ENCODE data around the gene CA10. TPM values are rescaled to one million over a fixed set of nuclear protein-coding genes. Genes with fewer than 3 reads are reported as not detected.

CA10 gene
- total and polyA plus RNA-seq, 2 donors (not counting 1 experiment from before 2014, with no cell fraction given): not detected

DNA sequence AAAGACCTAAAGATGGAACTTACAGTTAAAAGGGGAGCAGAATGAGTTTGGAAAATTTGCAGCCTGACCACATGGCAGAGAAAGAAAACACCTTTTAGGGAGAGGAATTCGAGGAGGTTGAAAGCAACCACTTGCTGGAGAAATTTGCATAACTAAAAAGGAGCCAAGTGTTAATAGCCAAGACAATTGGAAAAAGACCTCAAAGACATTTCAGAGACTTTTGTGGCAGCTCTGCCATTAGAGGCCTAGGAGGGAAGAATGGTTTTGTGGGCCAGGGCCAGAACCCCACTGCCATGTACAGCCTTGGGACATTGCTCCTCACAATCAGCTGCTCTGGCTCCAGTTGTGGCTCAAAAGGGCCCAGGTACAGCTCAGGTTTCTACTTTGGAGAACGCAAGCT, 559.7 kb downstream of the CA10 start:
- Histone ChIP-seq H2AFZ (ENCODE audit: insufficient read depth, low read depth, low read length, poor library complexity, severe bottlenecking) (no peak overlapping the region), H3K4me3 (ENCODE audit: control extremely low read depth in 1 of 5, extremely low read depth in 1 of 5, insufficient read depth in 1 of 5, low read depth in 2 of 5, low read length in 4 of 5) (no peak overlapping the region), H3K27ac (ENCODE audit: low read length in 2 of 2) (no peak overlapping the region), H3K9ac (ENCODE audit: low read length) (no peak overlapping the region), H3K4me2 (replicated peaks; ENCODE audit: low read depth, low read length, poor library complexity, severe bottlenecking) (no peak overlapping the region), H3K4me1 (ENCODE audit: control insufficient read depth in 2 of 2, insufficient read depth in 2 of 2, low read length in 2 of 2) (no peaks in the 10 kb centered on the region), H4K20me1 (ENCODE audit: control insufficient read depth, insufficient read depth, low read length, poor library complexity, severe bottlenecking) (no peaks in the 10 kb centered on the region), H3K36me3 (replicated peaks in 1 of 2; ENCODE audit: control extremely low read depth in 1 of 2, control insufficient read depth in 1 of 2, extremely low read depth in 1 of 2, insufficient read depth in 2 of 2, low read length in 1 of 2) (no peaks in the 10 kb centered on the region), H3K79me2 (ENCODE audit: control insufficient read depth, insufficient read depth, low read length) (no peaks in the 10 kb centered on the region), H3K9me3 (ENCODE audit: control extremely low read depth in 1 of 3, control insufficient read depth in 2 of 3, insufficient read depth in 1 of 3, low read length in 2 of 3) (no peaks in the 10 kb centered on the region), H3K27me3 (replicated peaks in 1 of 4; ENCODE audit: control extremely low read depth in 1 of 4, control insufficient read depth in 3 of 4, insufficient read depth in 4 of 4, low read length in 3 of 4) (no peaks in the 10 kb centered on the region)
- Mint-ChIP-seq H3K27me3 (no peaks in the 10 kb centered on the region), H3K4me1 (no peaks in the 10 kb centered on the region), H3K4me3 (no peak overlapping the region), H3K9me3 (ENCODE audit: insufficient read depth) (no peaks in the 10 kb centered on the region), H3K27ac (no peak overlapping the region)
- ChIA-PET CTCF (no interaction called here), POLR2A (no interaction called here)
- ATAC-seq (ENCODE audit: low read depth): no peak
- no peak for DNase-seq
- WGBS (ENCODE audit: insufficient coverage): 57% methylated on average over 2 of the region's 2 CpGs
- intact Hi-C loops (cut with micrococcal nuclease): no loop called here
- no peak for TF ChIP-seq CTCF (IDR thresholded peaks at IDR 0.05)
- TF ChIP-seq EZH2 (IDR thresholded peaks at IDR 0.05; ENCODE audit: borderline replicate concordance, insufficient read depth, low read depth, low read length, poor library complexity, severe bottlenecking): no peak

- DNase-seq: no peak
- H3K27me3 ChIP-seq (replicated peaks in 1 of 4; ENCODE audit: control extremely low read depth in 1 of 4, control insufficient read depth in 3 of 4, insufficient read depth in 4 of 4, low read length in 3 of 4): no peaks in the 10 kb centered on the region
- no peaks in the 10 kb centered on the region for H3K79me2 ChIP-seq (ENCODE audit: control insufficient read depth, insufficient read depth, low read length)
- POLR2A ChIA-PET: no interaction called here
- ATAC-seq (ENCODE audit: low read depth): no peak
- H3K27ac ChIP-seq (ENCODE audit: low read length in 2 of 2): no peak overlapping the region
- no peak overlapping the region for H3K9ac ChIP-seq (ENCODE audit: low read length)
- no peak overlapping the region for H3K27ac Mint-ChIP-seq
- H3K4me1 Mint-ChIP-seq: no peaks in the 10 kb centered on the region
- 96% methylated on average over 4 of the region's 4 CpGs for WGBS (ENCODE audit: insufficient coverage)
- intact Hi-C loops (cut with micrococcal nuclease): no loop called here
- H2AFZ ChIP-seq (ENCODE audit: insufficient read depth, low read depth, low read length, poor library complexity, severe bottlenecking): no peak overlapping the region
- no peaks in the 10 kb centered on the region for H3K9me3 ChIP-seq (ENCODE audit: control extremely low read depth in 1 of 3, control insufficient read depth in 2 of 3, insufficient read depth in 1 of 3, low read length in 2 of 3)
- H3K4me3 ChIP-seq (ENCODE audit: control extremely low read depth in 1 of 5, extremely low read depth in 1 of 5, insufficient read depth in 1 of 5, low read depth in 2 of 5, low read length in 4 of 5): no peak overlapping the region
- no peaks in the 10 kb centered on the region for H3K4me1 ChIP-seq (ENCODE audit: control insufficient read depth in 2 of 2, insufficient read depth in 2 of 2, low read length in 2 of 2)
- H3K4me2 ChIP-seq (replicated peaks; ENCODE audit: low read depth, low read length, poor library complexity, severe bottlenecking): no peak overlapping the region
- no peaks in the 10 kb centered on the region for H4K20me1 ChIP-seq (ENCODE audit: control insufficient read depth, insufficient read depth, low read length, poor library complexity, severe bottlenecking)
- H3K27me3 Mint-ChIP-seq: no peaks in the 10 kb centered on the region
- TF ChIP-seq EZH2 (IDR thresholded peaks at IDR 0.05; ENCODE audit: borderline replicate concordance, insufficient read depth, low read depth, low read length, poor library complexity, severe bottlenecking): no peak
- TF ChIP-seq CTCF (IDR thresholded peaks at IDR 0.05): no peak
- no peaks in the 10 kb centered on the region for H3K36me3 ChIP-seq (replicated peaks in 1 of 2; ENCODE audit: control extremely low read depth in 1 of 2, control insufficient read depth in 1 of 2, extremely low read depth in 1 of 2, insufficient read depth in 2 of 2, low read length in 1 of 2)
- no peaks in the 10 kb centered on the region for H3K9me3 Mint-ChIP-seq (ENCODE audit: insufficient read depth)
- H3K4me3 Mint-ChIP-seq: no peak overlapping the region
- CTCF ChIA-PET: no interaction called here
These were observed 561.2 kb downstream of the CA10 start for GRCh38 chr17:51597345-51597744.
